ENCODE measurements around the gene GPAT2.
"Not testable (repeated sequence)": the region's sequence is repeated elsewhere in the genome, so short reads cannot be mapped to it uniquely, and the experiment has no call there.

GPAT2 gene

GRCh38 chr2:96023701-96024100 is 11.0 kb downstream of the GPAT2 start:
- not testable (repeated sequence) for DNase-seq

GRCh38 chr2:96022701-96023447 is 11.8 kb downstream of the GPAT2 start:
- not testable (repeated sequence) for DNase-seq

GRCh38 chr2:96022126-96022525 is 12.6 kb downstream of the GPAT2 start:
- DNase-seq, result not testable (repeated sequence)

- not testable (repeated sequence) for DNase-seq
Observed at GRCh38 chr2:96021142-96021541, 13.6 kb downstream of the GPAT2 start.

GRCh38 chr2:96019909-96020590 is 14.7 kb downstream of the GPAT2 start:
- not testable (repeated sequence) for DNase-seq

- DNase-seq, result not testable (repeated sequence)
Observed at GRCh38 chr2:96016321-96016720, 18.4 kb downstream of the GPAT2 start.

- DNase-seq, result not testable (repeated sequence)
Observed at GRCh38 chr2:96012792-96013264, 21.9 kb downstream of the GPAT2 start.

- not testable (repeated sequence) for DNase-seq
Observed at GRCh38 chr2:96012086-96012791, 22.5 kb downstream of the GPAT2 start.

GRCh38 chr2:96011129-96011455 is 23.6 kb downstream of the GPAT2 start:
- DNase-seq, result not testable (repeated sequence)

GRCh38 chr2:96010320-96011128 is 24.2 kb downstream of the GPAT2 start:
- DNase-seq, result not testable (repeated sequence)

GRCh38 chr2:96009833-96010232 is 24.9 kb downstream of the GPAT2 start:
- DNase-seq, result not testable (repeated sequence)

- not testable (repeated sequence) for DNase-seq
Observed at GRCh38 chr2:96008051-96008450, 26.7 kb downstream of the GPAT2 start.

GRCh38 chr2:96006248-96006647 is 28.5 kb downstream of the GPAT2 start:
- not testable (repeated sequence) for DNase-seq

GRCh38 chr2:95992520-95993272 is 42.0 kb downstream of the GPAT2 start:
- not testable (repeated sequence) for DNase-seq

- not testable (repeated sequence) for DNase-seq
Observed at GRCh38 chr2:95992102-95992501, 42.6 kb downstream of the GPAT2 start.

GRCh38 chr2:95991351-95992094 is 43.2 kb downstream of the GPAT2 start, which contains the start of gene ANKRD36C:
Gene ANKRD36C, minus strand, starts transcription at chr2:95991824. Its CDS starts 116 bp downstream, at chr2:95991708.
- DNase-seq, result not testable (repeated sequence)

- DNase-seq, result not testable (repeated sequence)
Observed at GRCh38 chr2:95990884-95991283, 43.8 kb downstream of the GPAT2 start.
